DND-41 (cell line): Measurements from ENCODE around the gene SLC2A1.

Experiments used
- ATAC-seq: fragments of 200-7000 bp; cut with Tn5 transposase; 3 replicates; pipeline ENCODE4 v1.9.1; 2021; ENCODE audit warnings: low read depth; ENCODE audit not compliant: insufficient read depth
- DNase-seq: peaks from one replicate; pipeline ENCODE4 v3.0.0-alpha.2; 2020
- H2AFZ ChIP-seq: 2 replicates; pipeline ENCODE4 v1.6.0; 2012; ENCODE audit warnings: low read depth, low read length
- H3K27ac ChIP-seq: 2 replicates; pipeline ENCODE4 v1.5.1; 2012; ENCODE audit warnings: low read length, inconsistent platforms
- H3K27me3 ChIP-seq: fragments of 200-600 bp; sonication (generic); 2 replicates; pipeline ENCODE4 v1.6.0; 2012; ENCODE audit warnings: low read length, mild to moderate bottlenecking, inconsistent platforms; ENCODE audit not compliant: insufficient read depth, poor library complexity
- H3K36me3 ChIP-seq: 2 replicates; pipeline ENCODE4 v1.5.1; 2012; ENCODE audit warnings: low read length, inconsistent platforms; ENCODE audit not compliant: insufficient read depth
- H3K4me1 ChIP-seq: 2 replicates; pipeline ENCODE4 v1.5.1; 2012; ENCODE audit warnings: mild to moderate bottlenecking, low read length; ENCODE audit not compliant: insufficient read depth
- H3K4me2 ChIP-seq: 2 replicates; pipeline ENCODE4 v1.6.0; 2012; ENCODE audit warnings: mild to moderate bottlenecking, moderate library complexity, low read length, inconsistent platforms; ENCODE audit not compliant: insufficient read depth
- H3K4me3 ChIP-seq, 2 experiments: fragments of 200-600 bp in 1 of 2; shearing (Covaris generic) in 1 of 2; 2 replicates each; pipeline ENCODE4 v1.5.1; 2012 to 2016; ENCODE audit warnings: inconsistent platforms in 2 of 2, low read length in 2 of 2, mild to moderate bottlenecking in 2 of 2, low read depth in 1 of 2, moderate library complexity in 1 of 2
- H3K79me2 ChIP-seq: 2 replicates; pipeline ENCODE4 v1.6.0; 2012; ENCODE audit warnings: low read length, inconsistent platforms; ENCODE audit not compliant: insufficient read depth
- H3K9ac ChIP-seq: 2 replicates; pipeline ENCODE4 v1.6.0; 2012; ENCODE audit warnings: low read depth, mild to moderate bottlenecking, inconsistent platforms, low read length, moderate library complexity
- H3K9me3 ChIP-seq: 2 replicates; pipeline ENCODE4 v1.5.1; 2012; ENCODE audit warnings: low read length, moderate library complexity, mild to moderate bottlenecking, inconsistent platforms; ENCODE audit not compliant: insufficient read depth, severe bottlenecking
- H4K20me1 ChIP-seq: 2 replicates; pipeline ENCODE4 v1.6.0; 2012; ENCODE audit warnings: low read length; ENCODE audit not compliant: insufficient read depth
- EZH2 ChIP-seq: IDR thresholded peaks from 3 replicates; pipeline ENCODE4 v1.6.1; 2012; ENCODE audit warnings: borderline replicate concordance, low read depth, mild to moderate bottlenecking, moderate library complexity, low read length, inconsistent platforms; ENCODE audit not compliant: severe bottlenecking
- TF ChIP-seq, protein P1 (sequence below): IDR thresholded peaks from 2 replicates; pipeline ENCODE4 v1.5.1; 2012; ENCODE audit warnings: borderline replicate concordance, low read length, moderate library complexity, mild to moderate bottlenecking; ENCODE audit not compliant: poor library complexity, severe bottlenecking; ENCODE audit errors: extremely low read depth

The SLC2A1 gene

DNA sequence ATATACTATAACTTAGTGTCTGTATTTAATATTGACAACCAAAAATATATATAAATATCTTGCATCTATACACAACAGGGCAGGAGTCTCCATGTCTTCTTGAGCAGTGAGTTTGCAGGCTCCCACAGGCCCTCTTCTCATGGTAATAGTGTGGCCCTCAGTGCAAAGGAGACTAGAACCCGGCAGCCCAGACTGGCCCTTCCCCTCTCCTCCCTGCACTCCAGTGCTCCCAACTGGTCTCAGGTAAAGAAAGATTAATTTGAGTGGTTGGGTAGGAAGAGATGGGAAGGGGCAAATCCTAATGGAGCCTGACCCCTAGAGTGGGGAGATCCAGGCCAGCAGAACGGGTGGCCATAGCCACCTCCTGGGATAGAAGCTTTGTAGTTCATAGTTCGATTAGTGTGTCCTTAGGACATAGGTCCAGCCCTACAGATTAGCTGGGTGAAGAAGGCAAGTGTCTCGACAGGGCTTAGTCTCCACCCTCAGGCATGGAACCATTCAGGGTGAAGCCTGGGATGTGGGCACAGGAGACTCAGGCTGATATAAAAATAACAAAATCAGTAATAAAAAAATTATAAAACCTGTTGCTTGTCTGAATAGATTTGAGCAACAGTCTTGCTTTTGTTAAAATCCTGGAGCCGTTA lies 32.3 kb downstream of the SLC2A1 start:
- no peaks in the 10 kb centered on the region for H3K9me3 ChIP-seq
- H3K4me1 ChIP-seq, result peaks cover 36% of the 10 kb centered on the region
- no peak overlapping the region for H3K4me3 ChIP-seq
- no peak overlapping the region for H3K9ac ChIP-seq
- H3K27me3 ChIP-seq, result no peaks in the 10 kb centered on the region
- peaks cover 35% of the 10 kb centered on the region for H4K20me1 ChIP-seq
- H3K27ac ChIP-seq, result no peak overlapping the region
- DNase-seq, result no peak
- ATAC-seq, result no peak
- H3K36me3 ChIP-seq, result peaks cover 58% of the 10 kb centered on the region
- no peak overlapping the region for H2AFZ ChIP-seq
- peaks cover 12% of the 10 kb centered on the region for H3K79me2 ChIP-seq
- H3K4me2 ChIP-seq, result no peak overlapping the region
- TF ChIP-seq EZH2, result no peak
- TF ChIP-seq, protein P1, sequence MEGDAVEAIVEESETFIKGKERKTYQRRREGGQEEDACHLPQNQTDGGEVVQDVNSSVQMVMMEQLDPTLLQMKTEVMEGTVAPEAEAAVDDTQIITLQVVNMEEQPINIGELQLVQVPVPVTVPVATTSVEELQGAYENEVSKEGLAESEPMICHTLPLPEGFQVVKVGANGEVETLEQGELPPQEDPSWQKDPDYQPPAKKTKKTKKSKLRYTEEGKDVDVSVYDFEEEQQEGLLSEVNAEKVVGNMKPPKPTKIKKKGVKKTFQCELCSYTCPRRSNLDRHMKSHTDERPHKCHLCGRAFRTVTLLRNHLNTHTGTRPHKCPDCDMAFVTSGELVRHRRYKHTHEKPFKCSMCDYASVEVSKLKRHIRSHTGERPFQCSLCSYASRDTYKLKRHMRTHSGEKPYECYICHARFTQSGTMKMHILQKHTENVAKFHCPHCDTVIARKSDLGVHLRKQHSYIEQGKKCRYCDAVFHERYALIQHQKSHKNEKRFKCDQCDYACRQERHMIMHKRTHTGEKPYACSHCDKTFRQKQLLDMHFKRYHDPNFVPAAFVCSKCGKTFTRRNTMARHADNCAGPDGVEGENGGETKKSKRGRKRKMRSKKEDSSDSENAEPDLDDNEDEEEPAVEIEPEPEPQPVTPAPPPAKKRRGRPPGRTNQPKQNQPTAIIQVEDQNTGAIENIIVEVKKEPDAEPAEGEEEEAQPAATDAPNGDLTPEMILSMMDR, result no peak

DNA sequence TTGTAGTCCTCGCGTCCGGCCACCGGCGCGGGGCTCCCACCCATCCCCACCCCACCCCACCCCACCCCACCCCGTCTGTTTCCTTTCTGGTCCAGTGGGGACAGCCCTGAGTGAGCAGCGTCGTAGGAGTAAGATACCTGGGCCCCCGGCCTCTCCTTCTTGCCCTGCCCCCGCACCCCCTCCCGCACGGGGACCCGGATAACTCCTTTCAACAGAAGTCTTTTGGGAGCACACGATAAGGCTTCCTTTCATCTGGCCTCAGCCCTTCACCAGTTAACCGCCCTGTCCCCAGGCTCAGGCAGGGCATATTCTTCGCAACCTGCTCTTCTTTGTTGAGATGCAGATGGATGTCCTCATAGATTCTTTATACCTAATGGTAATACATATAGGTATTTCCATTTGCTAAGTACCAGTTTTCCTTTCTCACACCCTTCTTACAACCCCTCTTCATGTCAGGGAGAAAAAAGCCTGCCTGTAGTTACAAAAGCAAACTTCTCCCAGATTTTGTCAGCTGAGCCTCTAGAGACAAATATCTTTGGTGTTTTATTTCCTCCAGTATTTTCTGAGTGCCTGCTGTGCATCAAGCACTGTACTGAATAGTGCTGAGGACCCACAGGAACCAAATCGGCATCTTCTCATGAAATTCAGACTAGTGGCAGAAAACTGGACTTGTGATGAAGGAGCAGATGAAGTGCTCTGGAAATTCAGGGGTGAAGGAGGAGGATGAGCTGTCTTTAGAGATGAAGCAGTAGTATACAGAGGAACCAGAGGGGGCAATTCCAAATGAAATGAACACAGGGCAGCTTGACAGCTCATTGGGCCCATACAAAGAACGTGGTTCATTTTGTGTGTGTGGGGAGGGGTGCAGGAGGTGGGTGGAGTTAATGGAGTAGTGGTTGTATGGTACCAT lies 33.6 kb downstream of the SLC2A1 start:
- Histone ChIP-seq H2AFZ (peak overlapping the region; percentile 87), H4K20me1 (peaks cover 23% of the 10 kb centered on the region), H3K27me3 (no peaks in the 10 kb centered on the region), H3K79me2 (0 out of 2 replicates have a peak, but pooled peaks cover 3% of the 10 kb centered on the region), H3K9ac (peak overlapping the region; percentile 76), H3K36me3 (peaks cover 46% of the 10 kb centered on the region), H3K4me1 (peaks cover 29% of the 10 kb centered on the region), H3K9me3 (no peaks in the 10 kb centered on the region), H3K4me2 (peak overlapping the region; percentile 69), H3K27ac (peak overlapping the region; percentile 84), H3K4me3 (peak overlapping the region; percentile 64 to 73; a peak in 3 of 4 replicates)
- DNase-seq, result no peak
- no peak for TF ChIP-seq EZH2
- TF ChIP-seq, protein P1, result no peak
- ATAC-seq, result no peak

DNA sequence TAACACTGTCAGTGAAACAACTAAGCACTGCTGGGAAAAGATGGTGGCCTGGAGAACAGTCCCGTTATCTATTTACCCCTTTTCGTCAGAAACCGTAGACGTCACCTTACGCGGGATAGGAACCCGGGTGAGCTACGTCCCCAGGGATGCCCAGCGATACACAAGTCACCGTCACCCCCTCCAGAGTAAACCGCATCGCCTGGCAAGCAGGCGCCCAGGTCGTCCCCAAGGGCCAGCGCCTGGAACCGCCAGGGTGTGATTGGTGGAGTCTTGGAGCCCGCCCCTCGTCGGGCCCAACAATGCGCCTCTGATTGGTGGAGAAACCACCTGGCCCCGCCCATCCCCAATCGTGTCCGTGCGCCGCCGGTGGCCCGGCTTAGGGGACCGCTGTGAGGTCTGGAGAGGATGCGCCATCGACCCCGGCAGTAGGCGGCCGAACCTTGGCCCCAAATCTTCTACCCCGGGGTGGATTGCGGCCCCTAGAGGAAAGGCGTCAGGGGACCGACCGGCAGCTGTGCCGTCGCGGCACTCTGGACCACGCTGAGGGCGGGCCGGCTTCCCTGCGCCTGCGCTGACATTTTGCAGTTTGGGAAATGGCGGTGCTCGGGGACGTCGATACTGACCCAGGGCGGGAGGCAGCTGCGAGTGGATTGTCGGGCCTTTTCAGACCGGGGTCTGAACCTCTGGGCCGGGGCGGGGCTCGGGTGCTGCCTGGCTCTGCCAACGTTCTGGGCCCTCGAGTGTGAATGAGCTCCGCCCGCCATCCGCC lies 34.4 kb downstream of the SLC2A1 start:
- TF ChIP-seq, protein P1, result peak; percentile 39
- no peak for TF ChIP-seq EZH2
- Histone ChIP-seq H3K9ac (peak overlapping the region; percentile 76), H3K9me3 (no peaks in the 10 kb centered on the region), H3K4me3 (peak overlapping the region; percentile 64 to 73), H3K4me2 (peak overlapping the region; percentile 69), H3K4me1 (peaks cover 29% of the 10 kb centered on the region), H3K27ac (peak overlapping the region; percentile 84), H3K36me3 (peaks cover 37% of the 10 kb centered on the region), H3K27me3 (no peaks in the 10 kb centered on the region), H4K20me1 (peaks cover 15% of the 10 kb centered on the region), H2AFZ (peak overlapping the region; percentile 87), H3K79me2 (no peaks in the 10 kb centered on the region)
- peak; percentile 93 for DNase-seq
- peak; percentile 93 for ATAC-seq
